Gastroesophageal sphincter (tissue), 3 donors: ENCODE measurements around the gene CDAN1.

Experiments used
- POLR2A ChIP-seq, 2 donors: fragments of 450-650 bp; IDR thresholded peaks; one replicate each; pipeline ENCODE4 v1.6.1; 2017; ENCODE audit warnings: antibody characterized with exemption in 2 of 2, mild to moderate bottlenecking in 2 of 2, moderate library complexity in 1 of 2
- TF ChIP-seq, protein P1 (sequence below), 4 experiments: fragments of 200-600 bp in 2 of 4; fragments of 450-650 bp in 2 of 4; sonication (generic) in 1 of 4; IDR thresholded peaks; one replicate each; pipeline ENCODE4 v1.5.1; 2017 to 2019; ENCODE audit warnings: antibody characterized with exemption in 4 of 4, mild to moderate bottlenecking in 2 of 4, moderate library complexity in 2 of 4

- TF ChIP-seq, protein P1, sequence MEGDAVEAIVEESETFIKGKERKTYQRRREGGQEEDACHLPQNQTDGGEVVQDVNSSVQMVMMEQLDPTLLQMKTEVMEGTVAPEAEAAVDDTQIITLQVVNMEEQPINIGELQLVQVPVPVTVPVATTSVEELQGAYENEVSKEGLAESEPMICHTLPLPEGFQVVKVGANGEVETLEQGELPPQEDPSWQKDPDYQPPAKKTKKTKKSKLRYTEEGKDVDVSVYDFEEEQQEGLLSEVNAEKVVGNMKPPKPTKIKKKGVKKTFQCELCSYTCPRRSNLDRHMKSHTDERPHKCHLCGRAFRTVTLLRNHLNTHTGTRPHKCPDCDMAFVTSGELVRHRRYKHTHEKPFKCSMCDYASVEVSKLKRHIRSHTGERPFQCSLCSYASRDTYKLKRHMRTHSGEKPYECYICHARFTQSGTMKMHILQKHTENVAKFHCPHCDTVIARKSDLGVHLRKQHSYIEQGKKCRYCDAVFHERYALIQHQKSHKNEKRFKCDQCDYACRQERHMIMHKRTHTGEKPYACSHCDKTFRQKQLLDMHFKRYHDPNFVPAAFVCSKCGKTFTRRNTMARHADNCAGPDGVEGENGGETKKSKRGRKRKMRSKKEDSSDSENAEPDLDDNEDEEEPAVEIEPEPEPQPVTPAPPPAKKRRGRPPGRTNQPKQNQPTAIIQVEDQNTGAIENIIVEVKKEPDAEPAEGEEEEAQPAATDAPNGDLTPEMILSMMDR (IDR thresholded peaks at IDR 0.05) = no peak
- TF ChIP-seq POLR2A (IDR thresholded peaks at IDR 0.05) = no peak
Measured at GRCh38 chr15:42681119-42681518, 55.8 kb downstream of the CDAN1 start.
